DMS53 (cell line): ENCODE measurements around the gene EPHB1.
A peak's percentile ranks its signal among the peaks of the same experiment; 100 is the strongest.

Experiments
- DNase-seq: peaks from one replicate; lab custom pipeline; 2025; lab: John Stamatoyannopoulos, UW

The EPHB1 gene

DNA sequence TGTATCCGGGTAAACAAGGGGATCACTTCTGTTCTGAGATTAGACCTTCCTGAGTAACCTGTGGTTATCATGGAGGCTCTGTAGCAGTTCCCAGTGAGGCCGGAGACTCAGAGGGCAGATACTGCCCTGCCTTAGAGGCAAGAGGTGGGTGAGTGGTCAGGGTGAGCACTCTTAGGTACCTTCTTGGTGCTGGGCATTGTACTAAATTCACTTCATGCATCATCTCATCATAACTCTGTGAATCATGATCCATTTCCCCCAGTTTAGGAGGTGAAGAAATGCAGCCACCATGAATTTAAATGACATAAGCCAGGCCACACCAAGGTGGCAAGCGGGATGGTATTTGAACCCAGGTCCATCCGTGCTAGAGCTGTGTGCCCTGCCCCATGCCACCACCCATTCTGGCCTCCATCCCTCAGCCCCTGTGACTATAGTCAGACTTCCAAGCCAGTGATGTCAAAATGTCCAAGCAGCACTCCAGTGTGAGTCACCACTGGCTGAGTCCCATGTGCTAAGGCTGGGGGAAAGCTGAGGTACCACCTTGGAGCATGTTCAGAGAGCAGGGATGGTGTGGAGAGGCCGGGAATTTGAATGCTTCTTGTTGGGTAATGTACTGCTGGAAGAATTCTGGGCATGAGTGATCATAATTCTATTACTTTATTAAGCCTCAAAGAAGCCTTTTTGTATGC lies 88.8 kb downstream of the EPHB1 start:
- no peak for DNase-seq

GRCh38 chr3:134885877-134886621 lies 91.0 kb downstream of the EPHB1 start:
- no peak for DNase-seq

- no peak for DNase-seq
These were observed 91.9 kb downstream of the EPHB1 start for GRCh38 chr3:134886991-134887390.

- DNase-seq = no peak
These were observed 92.5 kb downstream of the EPHB1 start for GRCh38 chr3:134887536-134887935.

- DNase-seq = no peak
These were observed 97.3 kb downstream of the EPHB1 start for GRCh38 chr3:134892326-134892725.

- DNase-seq = no peak
These were observed 97.7 kb downstream of the EPHB1 start for GRCh38 chr3:134892761-134893160.

DNA sequence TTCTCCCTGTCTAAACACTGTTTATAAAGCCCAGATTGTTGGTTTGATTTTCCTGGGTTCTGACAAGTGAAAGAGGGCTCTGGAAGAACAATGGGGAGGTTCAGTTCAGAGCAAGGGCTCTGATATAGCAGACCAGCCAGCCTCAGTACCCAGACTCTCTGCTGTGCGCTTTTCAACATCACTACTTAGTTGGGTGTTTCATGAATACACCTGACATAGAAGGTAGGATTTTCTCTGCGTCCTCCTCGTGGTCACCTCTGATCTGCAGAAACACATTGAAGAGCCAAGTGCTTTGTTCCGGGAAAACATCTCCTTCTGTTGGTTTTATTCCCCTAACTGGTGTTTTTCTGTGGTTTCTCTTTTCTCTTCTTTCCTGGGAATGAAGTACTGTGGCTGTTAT lies 99.5 kb downstream of the EPHB1 start:
- DNase-seq = no peak

DNA sequence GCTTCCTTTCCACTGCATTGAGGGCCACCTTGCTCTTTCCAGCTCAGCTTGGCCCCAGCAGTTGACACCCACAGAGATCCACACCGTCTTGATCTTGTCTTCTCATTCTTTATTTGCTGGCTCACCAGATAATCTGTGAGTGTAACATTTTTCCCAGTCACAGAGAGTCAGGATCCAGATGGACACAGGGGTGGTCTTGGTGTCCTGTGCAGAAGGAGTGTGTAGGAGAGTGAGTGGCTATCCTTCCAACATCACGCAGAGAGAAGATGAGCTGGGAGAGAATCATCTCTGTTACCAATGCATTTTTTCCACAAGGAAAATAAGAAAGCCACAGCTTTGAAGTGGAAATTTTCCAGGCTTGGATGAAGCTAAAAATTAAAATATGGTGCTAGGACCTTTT lies 100.1 kb downstream of the EPHB1 start:
- DNase-seq = no peak

GRCh38 chr3:134896141-134896540 lies 101.1 kb downstream of the EPHB1 start:
- no peak for DNase-seq

DNA sequence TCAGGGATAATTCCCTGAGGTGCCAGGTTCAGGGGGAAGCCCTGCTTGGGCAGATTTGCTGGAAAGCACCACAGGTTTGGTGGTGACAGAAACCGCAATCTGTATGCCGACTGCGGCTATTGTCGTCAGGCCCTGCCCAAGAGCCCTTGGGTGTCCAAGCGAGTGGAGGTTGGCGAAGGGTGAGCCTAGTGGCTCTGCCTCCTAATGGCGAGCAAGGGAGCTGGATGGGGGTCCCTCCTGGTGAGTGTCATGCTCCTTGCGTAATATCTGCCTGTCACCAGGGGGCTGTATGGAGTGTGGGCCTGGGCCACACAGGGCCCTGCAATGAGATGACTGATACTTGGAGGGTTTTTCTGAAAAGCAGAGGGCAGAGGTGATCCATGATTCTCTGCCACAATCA lies 101.6 kb downstream of the EPHB1 start:
- DNase-seq = no peak

- peak; percentile 2 for DNase-seq
These were observed 102.5 kb downstream of the EPHB1 start for GRCh38 chr3:134897391-134898141.

DNA sequence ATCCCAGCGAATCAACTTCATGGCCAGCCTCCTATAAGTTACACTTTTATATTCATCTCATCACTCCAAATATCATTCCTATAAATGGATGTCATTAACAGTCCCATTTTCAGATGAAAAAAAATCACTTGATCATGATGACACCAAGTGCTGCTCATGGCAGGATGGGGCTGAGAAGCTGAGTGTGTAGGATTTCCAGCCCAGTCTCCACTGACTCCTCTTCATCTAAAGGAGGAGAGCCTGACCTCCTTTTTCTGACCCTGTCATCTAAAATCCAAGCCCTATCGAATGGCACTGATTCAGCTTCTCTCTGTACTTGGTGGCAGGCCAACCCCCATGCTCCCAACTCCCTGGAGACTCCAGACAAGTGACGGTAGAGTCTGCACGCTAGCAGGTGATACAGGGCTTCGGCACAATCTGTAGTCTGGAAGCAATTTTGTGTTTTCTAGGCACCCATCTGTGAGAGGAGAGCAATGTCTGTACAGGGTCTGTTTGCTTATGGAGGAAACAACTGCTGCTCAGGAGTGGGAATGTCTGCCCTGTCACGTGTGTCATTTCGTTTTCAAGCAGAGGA lies 103.2 kb downstream of the EPHB1 start:
- no peak for DNase-seq

GRCh38 chr3:134899786-134900185 lies 104.7 kb downstream of the EPHB1 start:
- no peak for DNase-seq

DNA sequence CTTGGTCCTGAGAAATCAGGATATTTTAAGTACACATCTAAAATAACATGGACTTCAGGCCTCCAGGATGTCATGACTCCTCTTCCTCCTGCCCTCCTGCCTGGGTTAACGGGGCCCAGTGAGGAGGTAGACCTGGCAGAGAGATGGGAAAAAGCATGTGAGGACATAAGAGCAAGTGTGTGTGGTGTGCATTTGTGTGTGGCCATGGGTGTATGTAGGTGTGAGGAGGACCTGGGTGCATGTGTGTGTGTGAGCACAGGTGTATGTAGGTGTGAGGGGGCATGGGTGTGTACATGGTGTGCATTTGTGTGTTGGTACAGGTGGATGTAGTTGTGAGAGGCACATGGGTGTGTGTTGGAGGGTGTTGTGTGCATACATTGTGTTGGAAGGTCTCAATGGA lies 105.4 kb downstream of the EPHB1 start:
- DNase-seq = no peak

DNA sequence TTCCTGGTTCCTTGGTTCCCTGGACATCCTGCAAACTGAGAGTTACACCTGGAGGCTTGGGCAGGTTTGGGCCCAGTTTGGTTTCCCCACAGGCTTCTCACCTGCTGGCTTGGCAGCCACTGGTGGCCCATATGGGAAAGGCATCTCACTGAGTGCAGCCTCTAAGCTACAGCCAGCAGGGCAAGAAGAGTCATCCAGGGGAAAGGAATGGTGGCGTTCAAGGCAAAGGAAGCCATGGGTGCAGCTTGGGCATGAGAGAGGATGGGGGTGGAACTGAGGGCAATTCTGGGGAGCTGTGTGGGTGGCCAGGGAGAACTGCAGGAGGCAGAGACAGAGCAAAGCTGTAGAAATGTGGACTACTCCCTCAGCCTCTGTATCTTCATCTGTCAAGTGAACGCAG lies 106.4 kb downstream of the EPHB1 start:
- DNase-seq = no peak

DNA sequence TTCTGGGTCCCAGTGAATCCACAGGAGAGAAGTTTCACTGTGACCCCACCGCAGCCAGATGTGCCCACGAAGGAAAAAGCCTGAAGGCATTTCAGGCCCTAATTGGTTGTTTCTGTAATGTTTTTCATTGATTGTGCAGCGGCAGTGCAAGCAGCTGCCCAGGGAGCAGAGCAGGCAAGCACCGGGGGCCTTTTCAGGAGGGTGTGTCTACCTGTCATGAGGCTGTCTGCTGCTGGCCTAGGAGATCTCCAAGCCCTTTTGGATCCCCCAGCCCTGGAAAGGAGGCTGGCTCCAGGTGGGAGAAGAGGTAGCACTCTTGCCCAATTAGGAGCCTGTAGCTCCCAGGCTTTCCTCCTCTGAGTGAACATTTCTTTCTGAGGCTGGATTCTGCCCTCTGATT lies 108.8 kb downstream of the EPHB1 start:
- no peak for DNase-seq

DNA sequence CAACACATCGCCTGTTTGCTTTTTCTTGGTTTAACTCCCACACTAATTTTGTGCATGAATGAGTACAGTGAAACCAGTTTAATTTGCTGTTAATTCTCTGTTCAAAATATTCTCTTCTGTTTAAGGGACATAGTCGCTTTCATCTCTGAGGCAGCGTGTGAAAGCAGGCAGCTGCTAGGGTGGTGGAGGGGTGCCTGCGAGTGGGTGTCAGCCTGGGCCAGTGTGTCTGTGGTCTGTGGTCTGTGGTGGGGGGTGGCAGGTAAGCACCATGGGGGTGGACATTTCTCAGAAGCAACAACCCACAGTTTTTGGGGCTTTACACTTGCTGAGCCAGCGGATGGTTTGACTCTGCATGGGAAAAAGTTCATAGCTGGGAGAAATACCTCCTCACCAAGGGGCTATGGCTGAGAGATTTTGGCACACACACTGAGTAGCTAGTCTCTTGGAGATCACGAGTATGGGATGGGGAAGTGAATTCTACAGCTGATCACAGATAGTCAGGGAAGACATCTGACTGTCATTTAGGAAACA lies 109.2 kb downstream of the EPHB1 start:
- DNase-seq = no peak

DNA sequence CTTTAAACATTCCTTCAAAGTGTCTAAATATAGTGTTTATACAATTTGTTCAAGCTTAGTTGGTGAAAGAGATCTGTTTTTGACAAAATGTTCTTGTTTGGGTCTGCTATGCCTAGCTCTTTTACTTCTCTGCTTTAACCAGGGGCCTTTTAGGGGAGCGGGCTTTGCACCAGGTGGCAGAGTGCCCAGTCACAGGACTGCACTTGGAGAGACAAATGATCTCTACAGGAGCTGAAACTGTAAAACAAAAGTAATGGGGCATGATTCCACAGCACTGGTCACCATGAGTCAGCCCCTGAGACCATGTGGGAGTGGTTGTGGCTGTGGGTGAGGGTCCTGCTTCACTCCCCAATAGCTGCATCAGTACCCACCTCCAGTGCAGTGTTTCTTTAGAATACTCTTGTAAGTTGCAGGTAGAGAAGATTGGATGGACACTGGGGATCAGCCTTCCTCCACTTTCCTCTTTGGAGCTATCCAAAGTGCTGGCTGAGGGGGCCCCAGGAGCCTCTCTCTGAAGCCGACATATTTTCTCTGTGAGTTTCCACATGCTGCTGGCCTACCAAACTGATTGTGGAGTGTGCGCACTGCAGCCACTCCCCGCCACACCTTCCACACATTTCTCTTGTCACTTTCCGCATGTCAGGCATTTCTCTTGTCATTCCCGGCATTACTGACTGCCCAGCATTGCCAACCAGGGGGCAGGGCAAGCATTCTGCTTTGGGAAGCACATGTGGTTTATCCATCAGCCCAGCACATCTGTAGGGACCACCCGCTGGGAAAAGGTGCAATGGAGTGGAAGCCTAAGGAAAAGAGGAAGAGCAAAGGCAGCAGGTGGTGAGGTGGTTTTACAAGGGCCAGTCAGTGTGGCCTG lies 110.0 kb downstream of the EPHB1 start:
- no peak for DNase-seq

GRCh38 chr3:134905647-134905935 lies 110.5 kb downstream of the EPHB1 start:
- no peak for DNase-seq

DNA sequence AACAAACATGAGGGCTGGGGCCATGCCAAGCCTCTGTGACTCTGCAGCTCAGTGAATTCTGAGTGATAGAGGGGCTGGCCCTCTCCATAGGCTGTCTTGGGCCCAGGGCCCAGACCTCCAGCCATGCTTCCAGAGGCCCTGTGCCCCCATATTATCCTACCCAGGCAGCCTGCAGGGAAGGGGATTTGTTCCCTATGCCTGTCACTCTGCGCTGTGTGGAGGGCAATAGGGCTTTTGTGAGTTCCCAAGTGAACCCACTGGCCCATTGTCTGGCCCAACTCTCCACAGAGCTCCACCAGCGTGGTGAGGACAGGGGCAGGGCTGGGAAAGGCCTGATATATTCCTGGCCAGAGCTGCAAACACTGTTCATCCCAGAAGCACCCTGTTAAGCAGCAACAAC lies 113.2 kb downstream of the EPHB1 start:
- no peak for DNase-seq

DNA sequence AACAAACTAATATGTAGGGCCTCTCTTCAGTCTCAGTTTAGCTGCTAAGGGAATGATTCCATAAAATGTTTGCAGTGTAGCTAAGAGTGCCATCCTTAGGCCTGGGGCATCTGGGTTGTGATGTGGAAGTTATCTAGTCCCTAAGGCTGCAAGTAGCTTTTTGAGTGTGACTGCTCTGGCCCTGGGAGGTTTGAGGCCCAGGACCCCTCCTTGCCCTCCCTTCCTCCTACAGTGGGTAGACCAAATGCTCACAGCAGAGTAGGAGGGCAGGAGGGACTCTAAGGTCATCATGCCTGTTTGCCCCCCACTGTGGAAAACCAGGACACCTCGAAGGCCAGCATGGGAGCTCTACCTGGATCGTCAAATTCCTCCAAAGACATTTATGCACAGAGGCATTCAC lies 115.0 kb downstream of the EPHB1 start:
- no peak for DNase-seq
